ACC112 (cell line): ENCODE data around the gene TNXB.
"Not testable (repeated sequence)": the region's sequence is repeated elsewhere in the genome, so short reads cannot be mapped to it uniquely, and the experiment has no call there.

Experiments
- H2AFZ ChIP-seq: fragments of 200-600 bp; sonication (generic); one replicate; pipeline ENCODE4 v1.6.0; 2017; ENCODE audit warnings: antibody characterized with exemption, low read length; ENCODE audit not compliant: unreplicated experiment
- H3K27ac ChIP-seq: fragments of 200-600 bp; sonication (generic); 2 replicates; pipeline ENCODE4 v1.5.1; 2014; ENCODE audit warnings: low read depth, mild to moderate bottlenecking, antibody characterized with exemption, low read length, moderate library complexity
- H3K27me3 ChIP-seq: fragments of 200-600 bp; sonication (generic); 2 replicates; pipeline ENCODE4 v1.6.1; 2014; ENCODE audit warnings: mild to moderate bottlenecking, antibody characterized with exemption, low read length, moderate library complexity, mixed read lengths; ENCODE audit not compliant: insufficient read depth
- H3K36me3 ChIP-seq: fragments of 200-600 bp; sonication (generic); 2 replicates; pipeline ENCODE4 v1.6.1; 2016; ENCODE audit warnings: mild to moderate bottlenecking, antibody characterized with exemption, low read length, moderate library complexity, mixed read lengths; ENCODE audit not compliant: insufficient read depth
- H3K4me1 ChIP-seq: fragments of 200-600 bp; sonication (generic); one replicate; pipeline ENCODE4 v1.6.1; 2016; ENCODE audit warnings: low read length, mixed read lengths; ENCODE audit not compliant: insufficient read depth, unreplicated experiment, control insufficient read depth
- H3K4me3 ChIP-seq: fragments of 200-600 bp; sonication (generic); 2 replicates; pipeline ENCODE4 v1.5.1; 2014; ENCODE audit warnings: mild to moderate bottlenecking, low read depth, low read length
- H3K79me2 ChIP-seq: fragments of 200-600 bp; sonication (generic); one replicate; pipeline ENCODE4 v1.6.0; 2016; ENCODE audit warnings: low read length; ENCODE audit not compliant: control insufficient read depth, unreplicated experiment, insufficient read depth

The TNXB gene

DNA sequence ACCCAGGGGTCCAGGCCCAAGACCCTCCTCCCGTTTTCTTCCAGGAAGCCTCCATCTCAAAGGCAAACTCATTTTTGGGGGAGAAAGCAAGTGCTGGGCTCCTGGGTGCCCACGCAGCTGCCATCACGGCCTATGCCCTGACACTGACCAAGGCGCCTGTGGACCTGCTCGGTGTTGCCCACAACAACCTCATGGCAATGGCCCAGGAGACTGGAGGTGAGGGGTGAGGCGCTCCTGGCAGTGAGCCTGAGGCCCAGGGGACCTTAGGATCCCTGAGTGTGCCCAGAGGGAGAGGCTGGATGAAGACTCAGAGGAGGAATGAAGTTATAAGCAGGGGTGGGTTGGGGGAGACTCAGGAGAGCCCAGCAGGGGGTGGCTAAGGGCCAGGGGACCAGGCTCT is 112.8 kb downstream of the TNXB start:
- H3K79me2 ChIP-seq, H3K4me3 ChIP-seq, H3K36me3 ChIP-seq, H2AFZ ChIP-seq, H3K27me3 ChIP-seq, H3K4me1 ChIP-seq, H3K27ac ChIP-seq: not testable (repeated sequence)

DNA sequence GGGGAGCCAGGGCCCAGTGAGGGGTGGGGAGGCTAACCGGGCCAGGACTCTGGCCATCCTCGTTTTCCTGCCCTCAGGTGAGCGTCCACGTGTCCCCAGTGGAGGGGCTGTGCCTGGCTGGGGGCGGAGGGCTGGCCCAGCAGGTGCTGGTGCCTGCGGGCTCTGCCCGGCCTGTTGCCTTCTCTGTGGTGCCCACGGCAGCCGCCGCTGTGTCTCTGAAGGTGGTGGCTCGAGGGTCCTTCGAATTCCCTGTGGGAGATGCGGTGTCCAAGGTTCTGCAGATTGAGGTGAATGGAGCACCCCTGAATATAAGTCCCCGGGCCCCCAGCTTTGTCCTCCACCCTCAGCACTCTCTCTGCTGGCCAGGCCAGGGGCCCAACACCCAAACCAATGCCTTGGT is 114.7 kb downstream of the TNXB start:
- not testable (repeated sequence) for H3K27ac ChIP-seq, H2AFZ ChIP-seq, H3K36me3 ChIP-seq, H3K4me1 ChIP-seq, H3K4me3 ChIP-seq, H3K79me2 ChIP-seq, H3K27me3 ChIP-seq
